Heart left ventricle (tissue), 16 donors: Measurements from ENCODE around the gene MCC. TPM values are rescaled to one million over a fixed set of nuclear protein-coding genes. Genes with fewer than 3 reads are reported as not detected.

Experiments used
- ATAC-seq, 4 donors: fragments of 200-7000 bp; cut with Tn5 transposase; one replicate each; pipeline ENCODE4 v1.9.1; 2020 to 2022; ENCODE audit warnings: moderate library complexity in 4 of 4, mild to moderate bottlenecking in 3 of 4, moderate number of reproducible peaks in 1 of 4
- DNase-seq, 5 donors: peaks; one replicate each; pipeline ENCODE4 v3.0.0-alpha.2; 2020
- H3K27ac ChIP-seq, 12 donors: fragments of 200-600 bp; sonication (generic) in 4 of 12; one replicate each; pipeline versions ENCODE4 v1.5.0 to v1.8.0; 2016 to 2022; ENCODE audit warnings: mild to moderate bottlenecking in 2 of 12
- H3K27me3 ChIP-seq, 9 donors: fragments of 200-600 bp; sonication (generic) in 2 of 9; one replicate each; pipeline versions ENCODE4 v1.5.1 to v1.8.0; 2016 to 2022; ENCODE audit warnings: mild to moderate bottlenecking in 3 of 9
- H3K36me3 ChIP-seq, 9 donors: fragments of 200-600 bp; sonication (generic) in 2 of 9; one replicate each; pipeline versions ENCODE4 v1.5.0 to v1.8.0; 2018 to 2022; ENCODE audit warnings: mild to moderate bottlenecking in 2 of 9
- H3K4me1 ChIP-seq, 12 donors: fragments of 200-600 bp; sonication (generic) in 4 of 12; one replicate each; pipeline versions ENCODE4 v1.5.0 to v1.8.0; 2016 to 2022; ENCODE audit warnings: mild to moderate bottlenecking in 3 of 12
- H3K4me3 ChIP-seq, 12 donors: fragments of 200-600 bp; sonication (generic) in 4 of 12; one replicate each; pipeline versions ENCODE4 v1.5.0 to v1.8.0; 2017 to 2022; ENCODE audit warnings: mild to moderate bottlenecking in 9 of 12, moderate library complexity in 4 of 12
- H3K9me3 ChIP-seq, 12 donors: fragments of 200-600 bp; sonication (generic) in 4 of 12; one replicate each; pipeline versions ENCODE4 v1.5.0 to v1.8.0; 2016 to 2022; ENCODE audit warnings: mild to moderate bottlenecking in 1 of 12
- POLR2A ChIP-seq, 2 donors: fragments of 450-650 bp; IDR thresholded peaks; one replicate each; pipeline ENCODE4 v1.6.1; 2017; ENCODE audit warnings: antibody characterized with exemption in 2 of 2, mild to moderate bottlenecking in 2 of 2, moderate library complexity in 2 of 2
- WGBS, 4 donors: extraction: QIAGEN DNeasy Blood & Tissue Kit in 2 of 4; methylation state at CpG; one replicate each; pipeline versions ENCODE4 v1.1.5 to v1.1.7; 2013 to 2018; 5-methylcytosine and 5-hydroxymethylcytosine counted together
- intact Hi-C, 10 donors: fragments of 100-400 bp; cut with DNase I; formaldehyde crosslinking; loops; one replicate each; pipeline versions ENCODE4 v1.11.1 to v1.14.2; 2022
- polyA plus RNA-seq, 2 donors: library from polyadenylated mRNA; stranded (reverse); fragments of 200-250 nt; gene quantifications; one replicate each; pipeline ENCODE4 v1.2.3, GENCODE V29; 2013
- total RNA-seq, 9 donors: library from RNA; depleted of rRNA in 2 of 9; stranded (reverse); fragments of >200 nt in 2 of 9; fragmentation: NEBNext Ultra II Directional in 3 of 9; extraction: Animal tissue kit (Norgen Biotek cat#: 25700) in 3 of 9; gene quantifications; one replicate each; pipeline versions ENCODE4 v1.1.0 to v1.2.4, GENCODE V29; 2016 to 2023
- TF ChIP-seq, protein P1 (sequence below), 12 donors: fragments of 200-600 bp; sonication (generic) in 4 of 12; IDR thresholded peaks; one replicate each; pipeline versions ENCODE4 v1.5.0 to v1.8.0; 2018 to 2022; ENCODE audit warnings: antibody characterized with exemption in 12 of 12, mild to moderate bottlenecking in 5 of 12
- donor health status: ischemic (EF 13 %, LVEDD 7.1; RV severe dilation, severe dysfunction).
- donor health status: healthy with polysubstance abuse.
- donor health status: DM: no; HTN: yes; CAD: no.
- donor health status: DM: no; HTN: no; CAD: no.
- donor health status: ischemic (EF 25% LVEDD 6.9; RV normal size, moderate dysfunction).
- donor health status: ischemic (EF 25% LVEDD 5.7; RV mildly dilated, moderate dysfunction).
- donor health status: healthy.
- donor health status: DM: yes; HTN: yes; CAD: no.
- donor health status: ischemic (EF 35%, LVEDD 5.7; RV mildly dilated, moderate dysfunction).
- donor health status: nonischemic (EF 11% LVEDD 7.7; RV severe dilation, severe dysfunction).
- donor health status: DM: yes; HTN: yes; CAD: no.
- donor health status: PGD.
- donor health status: ischemic (EF 29% LVEDD 5.4; RV normal size, mild dysfunction).
- donor health status: nonischemic (EF 23%, LVEDD 6.1; RV moderate dilation, normal function).

Gene MCC
- total and polyA plus RNA-seq, 11 donors = 6.1 to 33.8 (median 24.3) TPM

DNA sequence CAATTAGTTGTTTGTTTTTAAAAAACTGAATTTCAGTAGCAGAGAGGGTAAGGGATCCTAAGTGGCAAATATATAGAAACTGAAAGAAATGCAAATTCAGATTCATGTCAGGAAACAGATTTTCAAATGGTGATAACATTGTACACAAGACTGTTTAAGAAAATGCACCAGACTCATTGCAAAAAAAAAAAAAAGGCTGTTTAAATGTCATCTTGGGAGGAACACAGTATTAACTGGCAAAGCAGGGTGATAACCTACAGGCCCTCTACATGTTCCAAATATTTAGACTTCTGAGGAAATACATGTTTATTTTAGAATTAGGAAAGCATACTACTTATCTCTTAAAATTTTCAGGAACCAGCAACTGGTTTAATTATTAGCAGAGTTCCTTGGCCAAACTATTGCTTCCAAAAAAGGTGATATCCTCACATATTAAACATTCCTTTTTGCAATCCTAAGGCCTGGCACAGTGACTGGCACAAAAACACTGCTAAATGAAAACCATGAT is 167.9 kb downstream of the MCC start:
- Histone ChIP-seq H3K27me3 (no peaks in the 10 kb centered on the region), H3K4me1 (peaks cover 0 to 18% (median 5%) of the 10 kb centered on the region in 12 donors), H3K27ac (peak overlapping the region in 1 of 12 donors; percentile 13), H3K9me3 (no peaks in the 10 kb centered on the region), H3K36me3 (no peaks in the 10 kb centered on the region), H3K4me3 (no peak overlapping the region)
- DNase-seq (no peak), ATAC-seq (no peak)
- TF ChIP-seq POLR2A (IDR thresholded peaks at IDR 0.05) = no peak
- TF ChIP-seq, protein P1, sequence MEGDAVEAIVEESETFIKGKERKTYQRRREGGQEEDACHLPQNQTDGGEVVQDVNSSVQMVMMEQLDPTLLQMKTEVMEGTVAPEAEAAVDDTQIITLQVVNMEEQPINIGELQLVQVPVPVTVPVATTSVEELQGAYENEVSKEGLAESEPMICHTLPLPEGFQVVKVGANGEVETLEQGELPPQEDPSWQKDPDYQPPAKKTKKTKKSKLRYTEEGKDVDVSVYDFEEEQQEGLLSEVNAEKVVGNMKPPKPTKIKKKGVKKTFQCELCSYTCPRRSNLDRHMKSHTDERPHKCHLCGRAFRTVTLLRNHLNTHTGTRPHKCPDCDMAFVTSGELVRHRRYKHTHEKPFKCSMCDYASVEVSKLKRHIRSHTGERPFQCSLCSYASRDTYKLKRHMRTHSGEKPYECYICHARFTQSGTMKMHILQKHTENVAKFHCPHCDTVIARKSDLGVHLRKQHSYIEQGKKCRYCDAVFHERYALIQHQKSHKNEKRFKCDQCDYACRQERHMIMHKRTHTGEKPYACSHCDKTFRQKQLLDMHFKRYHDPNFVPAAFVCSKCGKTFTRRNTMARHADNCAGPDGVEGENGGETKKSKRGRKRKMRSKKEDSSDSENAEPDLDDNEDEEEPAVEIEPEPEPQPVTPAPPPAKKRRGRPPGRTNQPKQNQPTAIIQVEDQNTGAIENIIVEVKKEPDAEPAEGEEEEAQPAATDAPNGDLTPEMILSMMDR (IDR thresholded peaks at IDR 0.05) = no peak
- intact Hi-C loops = loop anchor here in 1 of 10 donors (5.0 kb wide), 1 partner anchor 323 kb away; no protein-coding TSS in a partner anchor

DNA sequence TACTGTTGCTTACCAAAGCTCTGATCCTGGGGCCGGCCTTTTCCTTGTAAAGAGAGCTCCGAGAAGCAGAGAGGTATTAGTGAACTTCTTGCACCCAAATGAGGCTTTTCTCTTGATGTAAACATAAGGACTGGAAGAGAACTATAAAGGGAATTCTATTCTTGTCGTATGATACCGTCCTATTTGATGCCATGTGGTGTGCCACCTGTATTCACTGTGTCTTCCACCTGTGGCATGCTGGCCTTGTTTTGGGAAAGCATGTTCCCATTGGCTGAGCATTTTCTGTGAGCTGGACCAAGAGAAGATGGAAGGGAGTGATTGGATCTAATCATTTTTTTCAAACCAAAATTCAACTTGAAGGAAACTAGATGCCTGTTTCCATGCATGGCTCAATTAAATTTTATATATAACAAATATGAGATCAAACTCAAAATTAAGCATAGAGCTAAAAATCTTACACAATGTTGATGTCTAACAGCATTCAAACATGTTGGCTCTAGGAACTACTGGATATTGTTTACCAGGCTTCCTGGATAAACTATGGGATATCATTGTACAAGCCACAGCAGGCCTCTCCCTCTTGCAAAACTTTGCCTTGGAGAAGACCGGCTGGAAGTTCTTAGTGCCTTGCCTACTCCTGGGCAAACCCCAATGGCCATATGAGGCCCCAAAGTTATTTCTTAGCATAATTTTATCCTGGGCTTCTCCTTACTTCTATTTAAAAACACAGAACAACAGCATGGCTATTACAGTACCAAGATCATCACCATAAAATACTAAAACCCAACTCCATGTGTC is 168.8 kb downstream of the MCC start:
- intact Hi-C loops = loop anchor here in 1 of 10 donors (5.0 kb wide), 1 partner anchor 322 kb away; no protein-coding TSS in a partner anchor
- Histone ChIP-seq H3K27me3 (no peaks in the 10 kb centered on the region), H3K4me1 (peaks cover 0 to 18% (median 5%) of the 10 kb centered on the region in 12 donors), H3K9me3 (no peaks in the 10 kb centered on the region), H3K36me3 (no peaks in the 10 kb centered on the region), H3K27ac (no peak overlapping the region), H3K4me3 (no peak overlapping the region)
- DNase-seq (no peak), ATAC-seq (no peak)
- 82 to 90% (median 89%) methylated on average over 5 of the region's 5 CpGs for WGBS, 4 donors
- TF ChIP-seq, protein P1 (IDR thresholded peaks at IDR 0.05) = no peak
- TF ChIP-seq POLR2A (IDR thresholded peaks at IDR 0.05) = no peak

DNA sequence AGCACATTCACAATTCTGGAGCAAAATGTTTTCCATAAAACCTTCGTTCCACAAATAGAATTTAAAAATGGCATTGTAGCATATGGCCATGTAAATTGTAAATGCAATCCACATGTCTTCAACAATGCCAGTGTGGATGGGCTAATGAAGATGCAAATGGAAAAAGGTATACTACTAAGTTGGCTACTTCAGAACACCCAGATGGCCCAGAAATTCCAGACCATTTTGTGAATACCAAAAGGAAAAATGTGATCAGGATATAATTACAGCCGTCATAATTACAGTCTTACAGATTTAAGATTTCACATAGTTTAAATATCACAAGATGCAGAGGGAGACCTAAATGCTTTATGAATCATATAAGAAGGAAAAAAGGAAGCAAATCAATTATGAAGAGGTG is 170.6 kb downstream of the MCC start:
- H3K27ac ChIP-seq = no peak overlapping the region
- TF ChIP-seq, protein P1 (IDR thresholded peaks at IDR 0.05) = no peak
- TF ChIP-seq POLR2A (IDR thresholded peaks at IDR 0.05) = no peak
- intact Hi-C loops = no loop called here
- H3K36me3 ChIP-seq = no peaks in the 10 kb centered on the region
- DNase-seq = no peak
- peaks cover 0 to 18% (median 5%) of the 10 kb centered on the region in 12 donors for H3K4me1 ChIP-seq
- no peaks in the 10 kb centered on the region for H3K27me3 ChIP-seq
- H3K9me3 ChIP-seq = no peaks in the 10 kb centered on the region
- no peak for ATAC-seq
- H3K4me3 ChIP-seq = no peak overlapping the region
- 94 to 100% (median 95%) methylated on average over 2 of the region's 2 CpGs for WGBS, 4 donors

DNA sequence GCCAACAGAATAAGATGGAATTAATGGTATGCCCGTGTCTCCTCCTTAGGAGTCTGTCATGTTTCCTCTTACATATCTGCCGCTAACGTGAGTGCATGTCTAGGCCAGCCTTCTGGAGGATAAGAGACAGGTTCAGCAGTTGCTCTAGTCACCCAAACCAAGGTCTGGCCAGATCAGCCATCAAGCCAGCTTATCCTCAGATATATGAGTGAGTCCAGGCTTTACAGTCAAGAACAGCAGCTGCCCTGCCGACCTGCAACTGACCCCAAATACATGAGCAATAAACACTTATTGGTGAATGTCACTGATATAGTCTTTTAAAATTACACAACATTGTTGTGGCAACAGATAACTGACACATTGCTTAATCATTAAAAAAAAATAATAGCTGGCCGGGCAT is 177.0 kb downstream of the MCC start:
- H3K9me3 ChIP-seq = no peaks in the 10 kb centered on the region
- H3K4me3 ChIP-seq = no peak overlapping the region
- TF ChIP-seq POLR2A (IDR thresholded peaks at IDR 0.05) = no peak
- TF ChIP-seq, protein P1 (IDR thresholded peaks at IDR 0.05) = no peak
- intact Hi-C loops = no loop called here
- no peaks in the 10 kb centered on the region for H3K4me1 ChIP-seq
- no peaks in the 10 kb centered on the region for H3K36me3 ChIP-seq
- H3K27ac ChIP-seq = no peak overlapping the region
- H3K27me3 ChIP-seq = no peaks in the 10 kb centered on the region
- DNase-seq (no peak), ATAC-seq (no peak)
- 79 to 92% (median 84%) methylated on average over 5 of the region's 5 CpGs for WGBS, 4 donors
